Measurements from ENCODE around the gene RGL2. TPM values are rescaled to one million over a fixed set of nuclear protein-coding genes. Genes with fewer than 3 reads are reported as not detected.

RGL2 gene
- total RNA-seq, 1 donor from 2014 or later = 114 TPM

DNA sequence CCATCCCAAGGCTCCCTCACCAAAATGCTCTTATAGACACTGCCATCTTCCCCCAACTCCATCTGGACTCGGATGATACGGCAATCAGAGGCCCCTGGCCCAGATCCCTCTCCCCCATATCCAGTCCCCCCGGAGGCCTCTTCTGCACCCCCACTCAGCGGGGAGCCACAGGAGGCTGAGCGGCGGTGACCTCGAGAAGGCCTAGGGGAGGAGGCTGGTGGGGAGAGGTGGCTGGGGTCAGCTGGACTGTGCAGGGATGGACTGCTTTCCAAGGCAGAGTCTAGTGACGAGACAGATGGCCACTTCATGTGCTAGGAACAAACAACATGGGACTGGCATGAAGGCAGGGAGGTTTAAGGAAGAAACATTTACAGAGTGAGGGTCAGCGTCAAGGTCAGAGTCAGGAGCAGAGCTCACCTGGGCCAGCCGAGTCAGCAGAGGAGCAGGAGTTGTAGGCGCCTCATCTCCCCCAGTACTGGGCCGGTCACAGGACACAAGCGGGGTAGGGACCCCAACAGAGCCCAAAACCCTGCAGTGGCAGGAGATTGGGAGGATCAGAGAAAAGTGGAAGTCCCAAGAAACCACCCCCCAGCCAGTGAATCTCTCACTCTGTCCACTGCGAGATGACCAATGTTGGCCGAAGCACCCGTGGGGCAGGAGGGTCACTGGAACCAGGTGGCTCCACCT is 5.6 kb downstream of the RGL2 start:
- no peak for ATAC-seq
- Histone ChIP-seq H3K4me1 (peaks cover 21% of the 10 kb centered on the region), H3K27me3 (no peaks in the 10 kb centered on the region), H3K4me3 (no peak overlapping the region), H3K9me3 (no peaks in the 10 kb centered on the region), H3K36me3 (peaks cover 58% of the 10 kb centered on the region), H3K27ac (no peak overlapping the region)
- TF ChIP-seq, protein P1, sequence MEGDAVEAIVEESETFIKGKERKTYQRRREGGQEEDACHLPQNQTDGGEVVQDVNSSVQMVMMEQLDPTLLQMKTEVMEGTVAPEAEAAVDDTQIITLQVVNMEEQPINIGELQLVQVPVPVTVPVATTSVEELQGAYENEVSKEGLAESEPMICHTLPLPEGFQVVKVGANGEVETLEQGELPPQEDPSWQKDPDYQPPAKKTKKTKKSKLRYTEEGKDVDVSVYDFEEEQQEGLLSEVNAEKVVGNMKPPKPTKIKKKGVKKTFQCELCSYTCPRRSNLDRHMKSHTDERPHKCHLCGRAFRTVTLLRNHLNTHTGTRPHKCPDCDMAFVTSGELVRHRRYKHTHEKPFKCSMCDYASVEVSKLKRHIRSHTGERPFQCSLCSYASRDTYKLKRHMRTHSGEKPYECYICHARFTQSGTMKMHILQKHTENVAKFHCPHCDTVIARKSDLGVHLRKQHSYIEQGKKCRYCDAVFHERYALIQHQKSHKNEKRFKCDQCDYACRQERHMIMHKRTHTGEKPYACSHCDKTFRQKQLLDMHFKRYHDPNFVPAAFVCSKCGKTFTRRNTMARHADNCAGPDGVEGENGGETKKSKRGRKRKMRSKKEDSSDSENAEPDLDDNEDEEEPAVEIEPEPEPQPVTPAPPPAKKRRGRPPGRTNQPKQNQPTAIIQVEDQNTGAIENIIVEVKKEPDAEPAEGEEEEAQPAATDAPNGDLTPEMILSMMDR (IDR thresholded peaks at IDR 0.05) = no peak
- no peak for DNase-seq
- intact Hi-C loops (cut with DNase I) = no loop called here

DNA sequence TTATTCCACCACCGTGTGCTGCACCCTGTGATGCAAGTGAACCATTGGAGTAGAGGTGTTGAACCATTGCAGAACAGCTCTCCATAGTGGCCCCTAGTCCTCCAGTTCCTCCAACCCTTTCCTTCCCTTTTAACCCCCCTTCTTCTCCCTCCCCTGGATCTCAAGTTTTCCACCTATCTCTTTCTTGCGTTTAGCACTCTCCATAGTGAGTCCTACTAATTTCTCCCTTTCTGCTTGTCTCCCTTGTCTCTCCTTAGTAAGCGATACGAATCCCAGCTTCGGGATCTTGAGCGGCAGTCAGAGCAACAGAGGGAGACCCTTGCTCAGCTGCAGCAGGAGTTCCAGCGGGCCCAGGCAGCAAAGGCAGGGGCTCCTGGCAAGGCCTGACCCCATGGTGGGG is 8.3 kb downstream of the RGL2 start:
- DNase-seq (no peak), ATAC-seq (no peak)
- H3K27ac ChIP-seq = no peak overlapping the region
- no peaks in the 10 kb centered on the region for H3K9me3 ChIP-seq
- H3K27me3 ChIP-seq = no peaks in the 10 kb centered on the region
- peaks cover 19% of the 10 kb centered on the region for H3K4me1 ChIP-seq
- intact Hi-C loops (cut with DNase I) = no loop called here
- H3K4me3 ChIP-seq = peak overlapping the region; percentile 89
- H3K36me3 ChIP-seq = peaks cover 66% of the 10 kb centered on the region
- TF ChIP-seq, protein P1 (IDR thresholded peaks at IDR 0.05) = no peak

DNA sequence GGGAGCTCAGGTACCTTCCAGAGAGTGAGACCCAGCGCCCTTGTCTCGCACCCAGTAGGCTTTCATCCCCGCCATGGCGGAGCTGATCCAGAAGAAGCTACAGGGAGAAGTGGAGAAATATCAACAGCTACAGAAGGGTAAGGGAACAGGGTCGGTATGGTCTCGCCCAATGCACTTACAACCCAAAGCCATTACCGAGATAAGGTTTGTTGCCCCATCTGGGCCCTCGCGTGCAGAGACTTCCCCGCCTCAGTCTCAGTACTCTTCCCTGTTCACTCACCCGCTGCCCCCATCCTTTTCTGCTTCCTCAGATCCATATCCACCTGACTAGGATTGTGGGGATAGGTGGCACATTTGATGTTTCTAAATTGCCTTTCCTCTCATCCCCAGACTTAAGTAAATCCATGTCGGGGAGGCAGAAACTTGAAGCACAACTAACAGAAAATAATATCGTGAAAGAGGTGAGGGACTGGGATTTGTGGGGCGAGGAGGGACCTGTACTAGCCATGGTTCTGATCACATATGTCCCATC is 8.9 kb downstream of the RGL2 start:
- ATAC-seq = no peak

DNA sequence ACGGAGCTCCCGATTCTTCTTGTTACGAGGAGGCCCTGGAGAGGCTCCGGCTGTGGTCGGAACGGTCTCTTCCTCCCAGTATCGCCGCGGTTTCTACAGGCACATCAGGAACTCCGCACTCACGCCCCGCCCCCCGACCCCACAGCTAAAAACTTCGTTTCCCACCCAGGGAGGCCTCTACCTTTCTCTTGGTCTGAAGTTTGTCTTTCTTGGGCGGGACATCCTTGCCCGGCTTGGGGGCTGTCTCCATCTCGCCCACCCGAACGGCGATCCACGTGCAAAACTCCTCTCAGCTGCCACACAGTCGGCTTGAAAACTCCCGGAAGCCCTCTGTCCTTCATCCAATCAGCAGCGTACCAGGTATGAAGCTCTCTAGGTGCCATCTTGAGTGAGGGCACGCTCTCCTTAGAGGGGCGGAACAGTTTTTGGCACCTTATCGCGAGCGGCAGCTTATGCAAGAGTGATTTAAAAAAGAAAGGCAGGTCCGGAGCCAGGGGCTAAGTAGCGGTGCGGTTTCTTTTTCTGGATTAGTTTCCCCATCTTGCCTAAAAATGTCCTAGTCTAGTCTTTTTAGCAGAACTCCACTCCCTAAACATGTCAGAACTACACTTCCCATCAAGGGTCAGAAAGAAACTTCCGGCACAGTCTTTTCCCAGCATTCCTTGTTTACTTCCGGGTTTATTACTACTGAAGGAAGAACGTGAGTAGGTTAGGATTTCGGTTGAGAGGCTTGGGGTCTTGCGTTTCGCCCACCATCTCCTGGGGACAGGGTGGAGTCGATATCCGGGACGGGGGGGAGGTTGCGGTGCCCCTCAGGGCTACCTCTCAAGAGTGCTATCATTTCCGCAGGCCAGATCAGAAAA is 9.6 kb downstream of the RGL2 start, which contains the start of the genes PFDN6 and WDR46:
PFDN6 (plus strand) TSS at position 681 of the 863 bp plus-strand sequence. CDS start 256 bp downstream, outside the sequence.
WDR46 (minus strand) TSS at position 319 of the 863 bp plus-strand sequence; CDS start at position 250, 69 bp downstream.
- peak; percentile 83 for DNase-seq
- Histone ChIP-seq H3K27ac (peak within 1 kb of the TSS; percentile 73), H3K4me3 (peak within 1 kb of the TSS; percentile 89), H3K27me3 (no peaks in the 10 kb centered on the region), H3K4me1 (peaks cover 19% of the 10 kb centered on the region), H3K36me3 (peaks cover 59% of the 10 kb centered on the region), H3K9me3 (no peaks in the 10 kb centered on the region)
- TF ChIP-seq, protein P1 (IDR thresholded peaks at IDR 0.05) = no peak
- intact Hi-C loops (cut with DNase I) = no loop called here
- peak; percentile 96 for ATAC-seq

More for the DNA sequence above, 8.9 kb downstream of the RGL2 start:
- peaks cover 19% of the 10 kb centered on the region for H3K4me1 ChIP-seq
- H3K36me3 ChIP-seq = peaks cover 65% of the 10 kb centered on the region
- H3K4me3 ChIP-seq = peak overlapping the region; percentile 89
- TF ChIP-seq, protein P1 (IDR thresholded peaks at IDR 0.05) = no peak
- H3K27me3 ChIP-seq = no peaks in the 10 kb centered on the region
- H3K27ac ChIP-seq = peak overlapping the region; percentile 73
- no peaks in the 10 kb centered on the region for H3K9me3 ChIP-seq
- no peak for DNase-seq
- intact Hi-C loops (cut with DNase I) = no loop called here

DNA sequence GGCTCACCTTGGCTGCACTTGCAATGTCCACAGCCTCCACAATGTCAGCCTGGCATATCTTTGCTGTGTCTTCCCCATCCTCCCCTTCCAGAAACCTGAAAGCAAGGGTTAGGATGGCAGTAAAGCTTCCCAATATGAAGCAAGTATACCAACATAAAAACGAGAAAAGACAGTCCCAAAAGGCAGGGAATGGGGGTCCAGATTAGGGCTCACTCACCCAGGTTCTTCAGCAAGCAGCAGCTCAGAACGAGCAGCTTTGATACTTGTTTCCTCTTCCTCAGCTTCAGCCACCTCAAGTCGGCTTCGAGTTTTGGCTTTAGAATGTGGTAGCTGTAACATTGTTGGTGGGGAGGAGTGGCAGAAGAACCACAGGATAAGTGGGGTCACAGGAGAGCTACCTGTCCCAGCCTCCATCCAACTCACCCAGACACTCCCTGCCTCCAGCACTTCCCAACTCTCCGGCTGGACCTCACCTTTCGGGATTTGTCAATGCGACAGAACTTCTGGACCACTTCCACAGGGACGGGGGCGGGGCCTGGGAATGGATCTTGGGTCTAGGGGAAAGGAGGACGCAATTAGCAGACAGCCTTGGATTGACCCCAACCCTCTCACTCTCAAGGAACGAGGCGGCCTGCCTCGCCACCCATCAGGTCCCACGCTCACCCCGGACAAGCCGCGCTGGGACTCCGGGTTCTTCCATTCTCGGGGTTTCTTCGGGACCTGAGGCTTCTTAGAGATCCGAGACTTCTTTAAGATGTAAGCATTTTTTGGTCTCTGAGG is 10.4 kb downstream of the RGL2 start:
- H3K9me3 ChIP-seq = no peaks in the 10 kb centered on the region
- peak overlapping the region; percentile 73 for H3K27ac ChIP-seq
- DNase-seq (no peak), ATAC-seq (no peak)
- H3K27me3 ChIP-seq = no peaks in the 10 kb centered on the region
- peaks cover 61% of the 10 kb centered on the region for H3K36me3 ChIP-seq
- intact Hi-C loops (cut with DNase I) = no loop called here
- TF ChIP-seq, protein P1 (IDR thresholded peaks at IDR 0.05) = no peak
- peak overlapping the region; percentile 89 for H3K4me3 ChIP-seq
- H3K4me1 ChIP-seq = peaks cover 19% of the 10 kb centered on the region
